SK-N-SH treated with all-trans-retinoic acid at 6 μM for 48 hours (cell line): Measurements from ENCODE around the gene HIP1.

Experiments
- ATAC-seq: fragments of 200-7000 bp; cut with Tn5 transposase; 3 replicates; pipeline ENCODE4 v1.9.1; 2020; ENCODE audit warnings: mild to moderate bottlenecking, moderate library complexity
- ARNTL ChIP-seq: fragments of 450-650 bp; formaldehyde crosslinking; IDR thresholded peaks from 2 replicates; pipeline ENCODE4 v1.5.0; 2020; ENCODE audit warnings: low read depth, mild to moderate bottlenecking, moderate library complexity, borderline replicate concordance
- CSDC2 ChIP-seq: fragments of 250-450 bp; sonication (Bioruptor Pico); IDR thresholded peaks from 2 replicates; pipeline ENCODE4 v1.5.0; 2020; ENCODE audit warnings: mild to moderate bottlenecking, moderate library complexity
- ESRRG ChIP-seq: fragments of 250-450 bp; sonication (Bioruptor Pico); IDR thresholded peaks from 2 replicates; pipeline ENCODE4 v1.6.1; 2021; ENCODE audit warnings: mild to moderate bottlenecking
- GLIS3 ChIP-seq: fragments of 250-450 bp; sonication (Bioruptor Pico); IDR thresholded peaks from 2 replicates; pipeline ENCODE4 v1.5.0; 2020; ENCODE audit warnings: mild to moderate bottlenecking, moderate library complexity
- ISL1 ChIP-seq: fragments of 250-450 bp; sonication (Bioruptor Pico); IDR thresholded peaks from 2 replicates; pipeline ENCODE4 v2.1.2; 2022; ENCODE audit warnings: mild to moderate bottlenecking, moderate library complexity
- OSR1 ChIP-seq: fragments of 250-450 bp; sonication (Bioruptor Pico); IDR thresholded peaks from 2 replicates; pipeline ENCODE4 v1.8.0; 2022; ENCODE audit warnings: moderate library complexity, mild to moderate bottlenecking, inconsistent platforms
- PPARA ChIP-seq: fragments of 250-450 bp; sonication (Bioruptor Pico); IDR thresholded peaks from 2 replicates; pipeline ENCODE4 v1.5.0; 2020; ENCODE audit warnings: mild to moderate bottlenecking, borderline replicate concordance
- TCF4 ChIP-seq: fragments of 250-450 bp; sonication (Bioruptor Pico); IDR thresholded peaks from 2 replicates; pipeline ENCODE4 v1.8.0; 2021; ENCODE audit warnings: mild to moderate bottlenecking, moderate library complexity, borderline replicate concordance
- TOX ChIP-seq: fragments of 250-450 bp; sonication (Bioruptor Pico); IDR thresholded peaks from 2 replicates; pipeline ENCODE4 v1.8.0; 2021; ENCODE audit warnings: mild to moderate bottlenecking, moderate library complexity, borderline replicate concordance
- ZC3H10 ChIP-seq: fragments of 250-450 bp; sonication (Bioruptor Pico); IDR thresholded peaks from 2 replicates; pipeline ENCODE4 v1.5.1; 2021; ENCODE audit warnings: mild to moderate bottlenecking, moderate library complexity
- ZFP30 ChIP-seq: fragments of 450-650 bp; formaldehyde crosslinking; IDR thresholded peaks from 2 replicates; pipeline ENCODE4 v1.5.0; 2022; ENCODE audit warnings: mild to moderate bottlenecking, moderate library complexity
- ZNF565 ChIP-seq: fragments of 450-650 bp; formaldehyde crosslinking; conservative IDR thresholded peaks from 2 replicates; pipeline ENCODE4 v1.5.0; 2020; ENCODE audit warnings: low read depth, mild to moderate bottlenecking, moderate library complexity
- ZNF70 ChIP-seq: fragments of 450-650 bp; formaldehyde crosslinking; IDR thresholded peaks from 2 replicates; pipeline ENCODE4 v1.5.0; 2020; ENCODE audit warnings: mild to moderate bottlenecking, moderate library complexity
- ZNF8 ChIP-seq: fragments of 450-650 bp; formaldehyde crosslinking; IDR thresholded peaks from 2 replicates; pipeline ENCODE4 v1.5.0; 2020; ENCODE audit warnings: mild to moderate bottlenecking, moderate library complexity
- TF ChIP-seq, protein P1 (sequence below): fragments of 250-450 bp; sonication (Bioruptor Pico); IDR thresholded peaks from 2 replicates; pipeline ENCODE4 v1.5.1; 2020; ENCODE audit warnings: low read depth, mild to moderate bottlenecking, moderate library complexity
- TF ChIP-seq, protein P2 (sequence below): fragments of 250-450 bp; sonication (Bioruptor Pico); IDR thresholded peaks from 2 replicates; pipeline ENCODE4 v1.8.0; 2021; ENCODE audit warnings: low read depth, mild to moderate bottlenecking, moderate library complexity, borderline replicate concordance
- TF ChIP-seq, protein P3 (sequence below): fragments of 250-450 bp; sonication (Bioruptor Pico); IDR thresholded peaks from 2 replicates; pipeline ENCODE4 v1.5.1; 2021; ENCODE audit warnings: mild to moderate bottlenecking, moderate library complexity
- TF ChIP-seq, protein P4 (sequence below): fragments of 250-450 bp; sonication (Bioruptor Pico); IDR thresholded peaks from 2 replicates; pipeline ENCODE4 v1.8.0; 2020; ENCODE audit warnings: mild to moderate bottlenecking, moderate library complexity, borderline replicate concordance
- TF ChIP-seq, protein P5 (sequence below): fragments of 250-450 bp; sonication (Bioruptor Pico); IDR thresholded peaks from 2 replicates; pipeline ENCODE4 v1.5.0; 2020; ENCODE audit warnings: mild to moderate bottlenecking, moderate library complexity

The HIP1 gene

DNA sequence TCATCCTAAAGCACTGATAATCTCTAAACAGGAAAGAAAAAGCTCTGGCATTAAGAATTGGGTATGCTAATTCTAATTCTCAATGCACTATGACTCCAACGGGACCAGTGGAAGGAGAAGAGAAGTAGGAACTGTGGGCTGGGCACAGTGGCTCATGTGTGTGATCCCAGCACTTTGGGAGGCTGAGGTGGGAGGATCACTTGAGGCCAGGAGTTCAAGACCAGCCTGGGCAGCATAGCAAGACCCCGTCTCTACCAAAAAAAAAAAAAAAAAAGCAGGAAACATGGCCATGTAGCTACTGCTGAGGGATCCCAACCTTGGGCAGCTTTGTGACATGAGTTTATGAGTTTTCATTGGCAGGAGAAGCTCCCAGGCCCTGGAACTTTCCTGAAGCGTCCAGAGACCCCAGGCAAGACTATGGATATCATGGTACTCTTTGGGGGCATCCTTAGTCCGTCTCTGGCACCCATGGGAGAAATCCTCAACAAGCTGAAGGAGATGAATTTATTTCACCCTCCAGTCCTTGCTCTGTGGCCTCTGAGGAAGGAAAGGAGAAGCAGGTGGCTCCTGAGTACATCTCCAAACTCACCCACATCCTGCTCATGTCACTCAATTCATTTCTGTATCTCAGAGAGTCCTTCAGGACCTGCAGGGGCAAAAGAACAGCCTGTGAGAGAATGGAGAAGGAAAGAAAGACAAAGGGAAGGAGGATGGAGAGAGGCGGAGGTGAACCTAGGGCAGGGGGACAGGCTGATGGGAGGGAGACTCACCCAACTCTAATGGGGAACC lies 147.1 kb downstream of the HIP1 start:
- no peak for TF ChIP-seq CSDC2 (CRISPR knock-in tag)
- TF ChIP-seq, protein P1, sequence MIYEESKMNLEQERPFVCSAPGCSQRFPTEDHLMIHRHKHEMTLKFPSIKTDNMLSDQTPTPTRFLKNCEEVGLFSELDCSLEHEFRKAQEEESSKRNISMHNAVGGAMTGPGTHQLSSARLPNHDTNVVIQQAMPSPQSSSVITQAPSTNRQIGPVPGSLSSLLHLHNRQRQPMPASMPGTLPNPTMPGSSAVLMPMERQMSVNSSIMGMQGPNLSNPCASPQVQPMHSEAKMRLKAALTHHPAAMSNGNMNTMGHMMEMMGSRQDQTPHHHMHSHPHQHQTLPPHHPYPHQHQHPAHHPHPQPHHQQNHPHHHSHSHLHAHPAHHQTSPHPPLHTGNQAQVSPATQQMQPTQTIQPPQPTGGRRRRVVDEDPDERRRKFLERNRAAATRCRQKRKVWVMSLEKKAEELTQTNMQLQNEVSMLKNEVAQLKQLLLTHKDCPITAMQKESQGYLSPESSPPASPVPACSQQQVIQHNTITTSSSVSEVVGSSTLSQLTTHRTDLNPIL (CRISPR knock-in tag) = no peak
- TF ChIP-seq, all 23 proteins: peak for 0
- ATAC-seq = no peak

DNA sequence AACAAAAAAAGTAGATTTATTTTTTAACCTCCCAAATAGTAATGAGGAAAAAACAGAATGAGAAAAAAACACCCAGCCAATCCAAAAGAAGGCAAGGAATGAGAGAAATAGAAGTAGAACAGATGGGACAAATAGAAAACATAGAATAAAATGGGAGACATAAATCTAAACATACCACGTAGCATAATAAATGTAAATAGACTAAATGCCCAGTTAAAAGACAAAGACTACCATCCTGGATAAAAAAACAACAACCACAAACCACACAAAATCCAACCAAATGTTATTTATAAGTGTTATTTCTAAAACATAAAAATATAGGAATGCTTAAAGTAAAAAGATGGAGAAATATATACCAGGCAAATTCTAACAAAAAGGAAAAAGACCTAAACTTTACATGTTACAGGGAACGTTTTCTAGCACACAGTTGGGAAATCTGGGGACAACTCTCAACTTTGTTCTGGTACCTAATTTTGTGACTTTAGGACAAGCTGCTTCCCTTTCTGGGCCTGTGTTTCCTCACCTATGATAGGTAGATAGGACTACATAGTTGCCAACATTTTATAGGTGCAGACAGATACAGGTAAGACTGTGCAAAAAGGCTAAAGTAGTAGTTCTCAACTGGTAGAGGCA lies 148.3 kb downstream of the HIP1 start:
- no peak for ATAC-seq
- TF ChIP-seq, protein P2, sequence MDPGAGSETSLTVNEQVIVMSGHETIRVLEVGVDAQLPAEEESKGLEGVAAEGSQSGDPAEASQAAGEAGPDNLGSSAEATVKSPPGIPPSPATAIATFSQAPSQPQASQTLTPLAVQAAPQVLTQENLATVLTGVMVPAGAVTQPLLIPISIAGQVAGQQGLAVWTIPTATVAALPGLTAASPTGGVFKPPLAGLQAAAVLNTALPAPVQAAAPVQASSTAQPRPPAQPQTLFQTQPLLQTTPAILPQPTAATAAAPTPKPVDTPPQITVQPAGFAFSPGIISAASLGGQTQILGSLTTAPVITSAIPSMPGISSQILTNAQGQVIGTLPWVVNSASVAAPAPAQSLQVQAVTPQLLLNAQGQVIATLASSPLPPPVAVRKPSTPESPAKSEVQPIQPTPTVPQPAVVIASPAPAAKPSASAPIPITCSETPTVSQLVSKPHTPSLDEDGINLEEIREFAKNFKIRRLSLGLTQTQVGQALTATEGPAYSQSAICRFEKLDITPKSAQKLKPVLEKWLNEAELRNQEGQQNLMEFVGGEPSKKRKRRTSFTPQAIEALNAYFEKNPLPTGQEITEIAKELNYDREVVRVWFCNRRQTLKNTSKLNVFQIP = no peak
- no peak for TF ChIP-seq TOX
- TF ChIP-seq CSDC2 (CRISPR knock-in tag) = no peak
- TF ChIP-seq PPARA = no peak
- no peak for TF ChIP-seq ZFP30
- no peak for TF ChIP-seq ZNF70
- no peak for TF ChIP-seq ZNF565
- TF ChIP-seq, protein P3, sequence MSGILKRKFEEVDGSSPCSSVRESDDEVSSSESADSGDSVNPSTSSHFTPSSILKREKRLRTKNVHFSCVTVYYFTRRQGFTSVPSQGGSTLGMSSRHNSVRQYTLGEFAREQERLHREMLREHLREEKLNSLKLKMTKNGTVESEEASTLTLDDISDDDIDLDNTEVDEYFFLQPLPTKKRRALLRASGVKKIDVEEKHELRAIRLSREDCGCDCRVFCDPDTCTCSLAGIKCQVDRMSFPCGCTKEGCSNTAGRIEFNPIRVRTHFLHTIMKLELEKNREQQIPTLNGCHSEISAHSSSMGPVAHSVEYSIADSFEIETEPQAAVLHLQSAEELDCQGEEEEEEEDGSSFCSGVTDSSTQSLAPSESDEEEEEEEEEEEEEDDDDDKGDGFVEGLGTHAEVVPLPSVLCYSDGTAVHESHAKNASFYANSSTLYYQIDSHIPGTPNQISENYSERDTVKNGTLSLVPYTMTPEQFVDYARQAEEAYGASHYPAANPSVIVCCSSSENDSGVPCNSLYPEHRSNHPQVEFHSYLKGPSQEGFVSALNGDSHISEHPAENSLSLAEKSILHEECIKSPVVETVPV (CRISPR knock-in tag) = no peak
- no peak for TF ChIP-seq GLIS3
- TF ChIP-seq, protein P4, sequence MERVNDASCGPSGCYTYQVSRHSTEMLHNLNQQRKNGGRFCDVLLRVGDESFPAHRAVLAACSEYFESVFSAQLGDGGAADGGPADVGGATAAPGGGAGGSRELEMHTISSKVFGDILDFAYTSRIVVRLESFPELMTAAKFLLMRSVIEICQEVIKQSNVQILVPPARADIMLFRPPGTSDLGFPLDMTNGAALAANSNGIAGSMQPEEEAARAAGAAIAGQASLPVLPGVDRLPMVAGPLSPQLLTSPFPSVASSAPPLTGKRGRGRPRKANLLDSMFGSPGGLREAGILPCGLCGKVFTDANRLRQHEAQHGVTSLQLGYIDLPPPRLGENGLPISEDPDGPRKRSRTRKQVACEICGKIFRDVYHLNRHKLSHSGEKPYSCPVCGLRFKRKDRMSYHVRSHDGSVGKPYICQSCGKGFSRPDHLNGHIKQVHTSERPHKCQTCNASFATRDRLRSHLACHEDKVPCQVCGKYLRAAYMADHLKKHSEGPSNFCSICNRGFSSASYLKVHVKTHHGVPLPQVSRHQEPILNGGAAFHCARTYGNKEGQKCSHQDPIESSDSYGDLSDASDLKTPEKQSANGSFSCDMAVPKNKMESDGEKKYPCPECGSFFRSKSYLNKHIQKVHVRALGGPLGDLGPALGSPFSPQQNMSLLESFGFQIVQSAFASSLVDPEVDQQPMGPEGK (CRISPR knock-in tag) = no peak
- no peak for TF ChIP-seq ZNF8 (CRISPR knock-in tag)
- no peak for TF ChIP-seq ISL1 (CRISPR knock-in tag)
- TF ChIP-seq ZC3H10 = no peak
- TF ChIP-seq ARNTL (CRISPR knock-in tag) = no peak
- no peak for TF ChIP-seq TCF4 (CRISPR knock-in tag)

DNA sequence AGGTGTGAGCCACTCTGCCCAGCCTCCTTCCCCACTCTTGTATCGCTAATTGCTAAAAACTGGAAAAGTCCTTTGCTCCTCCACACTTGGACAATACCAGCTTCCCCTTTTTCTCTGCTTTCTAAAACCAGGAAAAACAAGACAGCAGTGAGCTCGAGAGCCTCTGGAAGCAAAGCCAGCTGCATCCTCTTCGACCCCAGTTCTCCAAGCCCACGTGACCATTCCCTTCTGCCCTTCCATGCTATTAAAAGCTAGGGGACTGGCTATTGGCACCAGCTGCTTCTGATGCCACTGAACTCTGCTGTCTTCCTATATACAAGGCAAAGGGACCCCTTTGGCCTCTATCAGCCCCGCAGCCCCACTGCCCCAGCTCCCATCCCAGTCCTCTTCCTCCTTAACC lies 154.4 kb downstream of the HIP1 start:
- ATAC-seq = no peak
- TF ChIP-seq, protein P2 = no peak
- TF ChIP-seq GLIS3 (no peak), TOX (no peak), ZNF565 (no peak), ZNF8 (CRISPR knock-in tag) (no peak), ISL1 (CRISPR knock-in tag) (no peak), PPARA (no peak), ZFP30 (no peak), OSR1 (no peak), TCF4 (CRISPR knock-in tag) (no peak), ESRRG (CRISPR knock-in tag) (no peak)
- TF ChIP-seq, protein P5, sequence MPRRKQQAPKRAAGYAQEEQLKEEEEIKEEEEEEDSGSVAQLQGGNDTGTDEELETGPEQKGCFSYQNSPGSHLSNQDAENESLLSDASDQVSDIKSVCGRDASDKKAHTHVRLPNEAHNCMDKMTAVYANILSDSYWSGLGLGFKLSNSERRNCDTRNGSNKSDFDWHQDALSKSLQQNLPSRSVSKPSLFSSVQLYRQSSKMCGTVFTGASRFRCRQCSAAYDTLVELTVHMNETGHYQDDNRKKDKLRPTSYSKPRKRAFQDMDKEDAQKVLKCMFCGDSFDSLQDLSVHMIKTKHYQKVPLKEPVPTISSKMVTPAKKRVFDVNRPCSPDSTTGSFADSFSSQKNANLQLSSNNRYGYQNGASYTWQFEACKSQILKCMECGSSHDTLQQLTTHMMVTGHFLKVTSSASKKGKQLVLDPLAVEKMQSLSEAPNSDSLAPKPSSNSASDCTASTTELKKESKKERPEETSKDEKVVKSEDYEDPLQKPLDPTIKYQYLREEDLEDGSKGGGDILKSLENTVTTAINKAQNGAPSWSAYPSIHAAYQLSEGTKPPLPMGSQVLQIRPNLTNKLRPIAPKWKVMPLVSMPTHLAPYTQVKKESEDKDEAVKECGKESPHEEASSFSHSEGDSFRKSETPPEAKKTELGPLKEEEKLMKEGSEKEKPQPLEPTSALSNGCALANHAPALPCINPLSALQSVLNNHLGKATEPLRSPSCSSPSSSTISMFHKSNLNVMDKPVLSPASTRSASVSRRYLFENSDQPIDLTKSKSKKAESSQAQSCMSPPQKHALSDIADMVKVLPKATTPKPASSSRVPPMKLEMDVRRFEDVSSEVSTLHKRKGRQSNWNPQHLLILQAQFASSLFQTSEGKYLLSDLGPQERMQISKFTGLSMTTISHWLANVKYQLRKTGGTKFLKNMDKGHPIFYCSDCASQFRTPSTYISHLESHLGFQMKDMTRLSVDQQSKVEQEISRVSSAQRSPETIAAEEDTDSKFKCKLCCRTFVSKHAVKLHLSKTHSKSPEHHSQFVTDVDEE (CRISPR knock-in tag) = no peak
- TF ChIP-seq, protein P1 (CRISPR knock-in tag) = no peak
- TF ChIP-seq, protein P4 (CRISPR knock-in tag) = no peak
- TF ChIP-seq, protein P3 (CRISPR knock-in tag) = no peak
